ENCODE data around the gene GMDS.

GMDS gene

DNA sequence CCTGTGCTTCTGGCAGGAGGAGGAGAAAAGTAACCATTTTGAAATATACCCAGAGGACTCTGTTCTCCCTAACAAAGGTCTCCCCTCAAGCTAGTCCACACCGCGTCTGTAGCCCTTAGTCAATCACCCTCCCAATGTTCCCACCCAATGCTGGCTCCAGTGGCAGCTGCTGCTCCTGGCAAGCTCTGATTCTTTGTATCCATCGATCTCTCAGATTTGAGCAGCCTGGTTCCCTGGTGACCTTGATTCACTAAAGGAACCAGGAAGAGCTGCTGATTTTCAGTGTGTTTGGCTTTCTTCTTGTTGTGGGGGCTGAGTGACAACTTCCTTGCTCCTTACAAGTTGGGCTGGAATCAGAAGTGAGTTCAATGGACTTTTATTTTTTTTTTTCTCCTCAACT lies 567.2 kb downstream of the GMDS start:
- H3F3A ChIP-seq (ENCODE audit: low read depth), result no peaks in the 10 kb centered on the region
- no peak overlapping the region for H3K9ac ChIP-seq (ENCODE audit: low read depth, low read length, poor library complexity, severe bottlenecking)
- H3K4me2 ChIP-seq (ENCODE audit: low read depth, low read length, poor library complexity, severe bottlenecking), result no peak overlapping the region
- TF ChIP-seq EZH2phosphoT487 (IDR thresholded peaks at IDR 0.05; ENCODE audit: borderline replicate concordance), result no peak
- TF ChIP-seq, protein P1, sequence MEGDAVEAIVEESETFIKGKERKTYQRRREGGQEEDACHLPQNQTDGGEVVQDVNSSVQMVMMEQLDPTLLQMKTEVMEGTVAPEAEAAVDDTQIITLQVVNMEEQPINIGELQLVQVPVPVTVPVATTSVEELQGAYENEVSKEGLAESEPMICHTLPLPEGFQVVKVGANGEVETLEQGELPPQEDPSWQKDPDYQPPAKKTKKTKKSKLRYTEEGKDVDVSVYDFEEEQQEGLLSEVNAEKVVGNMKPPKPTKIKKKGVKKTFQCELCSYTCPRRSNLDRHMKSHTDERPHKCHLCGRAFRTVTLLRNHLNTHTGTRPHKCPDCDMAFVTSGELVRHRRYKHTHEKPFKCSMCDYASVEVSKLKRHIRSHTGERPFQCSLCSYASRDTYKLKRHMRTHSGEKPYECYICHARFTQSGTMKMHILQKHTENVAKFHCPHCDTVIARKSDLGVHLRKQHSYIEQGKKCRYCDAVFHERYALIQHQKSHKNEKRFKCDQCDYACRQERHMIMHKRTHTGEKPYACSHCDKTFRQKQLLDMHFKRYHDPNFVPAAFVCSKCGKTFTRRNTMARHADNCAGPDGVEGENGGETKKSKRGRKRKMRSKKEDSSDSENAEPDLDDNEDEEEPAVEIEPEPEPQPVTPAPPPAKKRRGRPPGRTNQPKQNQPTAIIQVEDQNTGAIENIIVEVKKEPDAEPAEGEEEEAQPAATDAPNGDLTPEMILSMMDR (conservative IDR thresholded peaks at IDR 0.05; ENCODE audit: low read length), result no peak
- H4K20me1 ChIP-seq (ENCODE audit: insufficient read depth, low read length, poor library complexity, severe bottlenecking), result no peaks in the 10 kb centered on the region
- H3K27me3 ChIP-seq (ENCODE audit: insufficient read depth, low read length, poor library complexity, severe bottlenecking), result no peaks in the 10 kb centered on the region
- no peaks in the 10 kb centered on the region for H3K36me3 ChIP-seq (ENCODE audit: insufficient read depth, low read length)
- peaks cover 14% of the 10 kb centered on the region for H3K4me1 ChIP-seq (ENCODE audit: insufficient read depth, low read length, poor library complexity, severe bottlenecking)
- H2AFZ ChIP-seq (ENCODE audit: low read length), result no peak overlapping the region
- no peak overlapping the region for H3K4me3 ChIP-seq (ENCODE audit: low read length, poor library complexity, severe bottlenecking)
- no peaks in the 10 kb centered on the region for H3K79me2 ChIP-seq (ENCODE audit: insufficient read depth, low read length)
- H3K9me2 ChIP-seq (replicated peaks; ENCODE audit: low read depth, low read length), result no peaks in the 10 kb centered on the region
- H3K9me3 ChIP-seq (ENCODE audit: insufficient read depth, low read depth, low read length), result no peaks in the 10 kb centered on the region

DNA sequence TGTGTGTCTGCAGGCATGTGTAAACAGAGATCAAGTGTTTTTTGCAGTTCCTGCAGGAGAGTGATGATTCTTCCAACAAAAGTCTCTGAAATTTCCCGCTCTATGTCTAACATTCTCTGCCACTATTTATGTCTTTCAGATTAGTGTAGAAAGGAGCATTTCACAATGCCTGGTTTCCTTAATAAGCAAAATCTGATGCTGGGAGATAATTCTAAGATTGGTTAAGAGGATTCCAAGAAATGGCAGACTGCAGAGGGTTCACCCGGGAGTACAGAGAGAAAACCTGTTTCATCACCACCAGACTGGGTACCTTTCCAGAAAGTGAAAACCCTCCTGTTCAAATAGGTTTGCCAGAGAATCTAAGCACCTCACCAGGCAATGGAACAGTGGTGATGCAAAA lies 573.0 kb downstream of the GMDS start:
- H3K4me3 ChIP-seq (ENCODE audit: low read length, poor library complexity, severe bottlenecking), result no peak overlapping the region
- H3K9me3 ChIP-seq (ENCODE audit: insufficient read depth, low read depth, low read length), result no peaks in the 10 kb centered on the region
- H4K20me1 ChIP-seq (ENCODE audit: insufficient read depth, low read length, poor library complexity, severe bottlenecking), result no peaks in the 10 kb centered on the region
- no peak overlapping the region for H3K9ac ChIP-seq (ENCODE audit: low read depth, low read length, poor library complexity, severe bottlenecking)
- no peaks in the 10 kb centered on the region for H3K36me3 ChIP-seq (ENCODE audit: insufficient read depth, low read length)
- no peaks in the 10 kb centered on the region for H3F3A ChIP-seq (ENCODE audit: low read depth)
- no peaks in the 10 kb centered on the region for H3K27me3 ChIP-seq (ENCODE audit: insufficient read depth, low read length, poor library complexity, severe bottlenecking)
- no peak for TF ChIP-seq EZH2phosphoT487 (IDR thresholded peaks at IDR 0.05; ENCODE audit: borderline replicate concordance)
- TF ChIP-seq, protein P1 (conservative IDR thresholded peaks at IDR 0.05; ENCODE audit: low read length), result no peak
- H2AFZ ChIP-seq (ENCODE audit: low read length), result no peak overlapping the region
- H3K79me2 ChIP-seq (ENCODE audit: insufficient read depth, low read length), result no peaks in the 10 kb centered on the region
- H3K9me2 ChIP-seq (replicated peaks; ENCODE audit: low read depth, low read length), result no peaks in the 10 kb centered on the region
- H3K4me2 ChIP-seq (ENCODE audit: low read depth, low read length, poor library complexity, severe bottlenecking), result no peak overlapping the region
- peaks cover 17% of the 10 kb centered on the region for H3K4me1 ChIP-seq (ENCODE audit: insufficient read depth, low read length, poor library complexity, severe bottlenecking)

DNA sequence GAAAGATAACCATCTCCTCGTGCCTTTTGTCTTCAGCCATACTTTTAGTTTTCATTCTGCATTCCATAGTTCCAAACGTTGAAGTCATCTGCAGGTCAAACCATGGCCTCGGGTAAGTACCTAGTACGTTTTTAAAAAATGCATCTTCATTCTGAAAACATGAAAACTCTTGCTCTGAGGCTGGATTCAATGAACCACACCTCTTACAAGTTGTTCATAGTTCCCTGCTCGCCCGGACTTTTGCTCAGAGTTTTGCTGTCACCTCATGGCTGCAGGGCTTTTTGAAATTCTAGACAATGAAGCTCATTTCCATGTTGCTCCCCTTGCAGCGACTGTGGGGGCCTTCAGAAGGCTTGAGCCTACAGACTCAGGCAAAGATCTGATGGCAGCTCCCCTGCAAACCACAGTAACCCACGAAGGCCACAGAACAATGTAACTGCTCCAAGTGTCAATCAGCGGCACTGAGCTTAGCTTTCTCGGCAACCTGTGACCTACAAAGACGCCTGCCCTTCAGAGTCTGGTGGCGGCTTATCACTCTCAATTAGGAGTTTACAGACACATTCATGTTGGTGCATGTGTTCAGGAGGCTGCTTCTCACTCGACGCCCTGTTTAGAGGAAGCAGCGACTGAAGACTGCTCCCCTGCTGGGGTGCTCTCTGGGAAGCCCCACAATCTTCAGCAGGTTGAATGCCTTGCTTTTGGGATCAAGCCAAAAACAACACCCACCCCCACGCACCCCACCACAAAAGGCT lies 574.5 kb downstream of the GMDS start:
- no peak overlapping the region for H3K9ac ChIP-seq (ENCODE audit: low read depth, low read length, poor library complexity, severe bottlenecking)
- TF ChIP-seq, protein P1 (conservative IDR thresholded peaks at IDR 0.05; ENCODE audit: low read length), result no peak
- TF ChIP-seq EZH2phosphoT487 (IDR thresholded peaks at IDR 0.05; ENCODE audit: borderline replicate concordance), result no peak
- H3K9me3 ChIP-seq (ENCODE audit: insufficient read depth, low read depth, low read length), result no peaks in the 10 kb centered on the region
- no peaks in the 10 kb centered on the region for H3F3A ChIP-seq (ENCODE audit: low read depth)
- H3K36me3 ChIP-seq (ENCODE audit: insufficient read depth, low read length), result no peaks in the 10 kb centered on the region
- no peak overlapping the region for H2AFZ ChIP-seq (ENCODE audit: low read length)
- no peak overlapping the region for H3K4me3 ChIP-seq (ENCODE audit: low read length, poor library complexity, severe bottlenecking)
- H3K79me2 ChIP-seq (ENCODE audit: insufficient read depth, low read length), result no peaks in the 10 kb centered on the region
- no peaks in the 10 kb centered on the region for H3K27me3 ChIP-seq (ENCODE audit: insufficient read depth, low read length, poor library complexity, severe bottlenecking)
- H3K9me2 ChIP-seq (replicated peaks; ENCODE audit: low read depth, low read length), result no peaks in the 10 kb centered on the region
- H4K20me1 ChIP-seq (ENCODE audit: insufficient read depth, low read length, poor library complexity, severe bottlenecking), result no peaks in the 10 kb centered on the region
- peaks cover 20% of the 10 kb centered on the region for H3K4me1 ChIP-seq (ENCODE audit: insufficient read depth, low read length, poor library complexity, severe bottlenecking)
- peak overlapping the region; percentile 7 for H3K4me2 ChIP-seq (ENCODE audit: low read depth, low read length, poor library complexity, severe bottlenecking)

Data from Loucy (cell line).